Lower leg skin (tissue), 4 donors: ENCODE measurements around the gene TAPBPL. TPM values are rescaled to one million over a fixed set of nuclear protein-coding genes. Genes with fewer than 3 reads are reported as not detected.
"Not testable (repeated sequence)": the region's sequence is repeated elsewhere in the genome, so short reads cannot be mapped to it uniquely, and the experiment has no call there.

ENCODE experiments used
- DNase-seq, 2 donors: peaks; one replicate each; pipeline ENCODE4 v3.0.0-alpha.2; 2019; ENCODE audit warnings: low spot score in 2 of 2
- H3K4me3 ChIP-seq: fragments of 200-600 bp; sonication (generic); 2 replicates; pipeline ENCODE4 v1.5.1; 2017; ENCODE audit warnings: mild to moderate bottlenecking, low read depth; ENCODE audit not compliant: poor library complexity, severe bottlenecking
- CTCF ChIP-seq, 3 donors: fragments of 450-650 bp; IDR thresholded peaks; one replicate each; pipeline ENCODE4 v1.5.1; 2016; ENCODE audit warnings: antibody characterized with exemption in 3 of 3, mild to moderate bottlenecking in 3 of 3, moderate library complexity in 2 of 3
- POLR2A ChIP-seq, 2 donors: fragments of 450-650 bp; IDR thresholded peaks; one replicate each; pipeline ENCODE4 v1.6.1; 2016 to 2017; ENCODE audit warnings: antibody characterized with exemption in 2 of 2, mild to moderate bottlenecking in 1 of 2, moderate library complexity in 1 of 2
- WGBS, 2 donors: methylation state at CpG; one replicate each; pipeline ENCODE4 v1.1.5; 2018; 5-methylcytosine and 5-hydroxymethylcytosine counted together
- intact Hi-C: fragments of 100-400 bp; cut with DNase I; formaldehyde crosslinking; loops from one replicate; pipeline ENCODE4 v1.15.0; 2023; ENCODE audit warnings: low total_unique reads
- total RNA-seq, 4 donors: library from RNA; depleted of rRNA; stranded (reverse); fragments of >200 nt; gene quantifications; one replicate each; pipeline ENCODE4 v1.1.0, GENCODE V29; 2016

TAPBPL gene
- total RNA-seq, 4 donors from 2014 or later, result 11.4 to 23.8 (median 17.6) TPM

- peak in 1 of 2 donors; percentile 82 for DNase-seq
- TF ChIP-seq CTCF (IDR thresholded peaks at IDR 0.05) (no peak), POLR2A (IDR thresholded peaks at IDR 0.05) (no peak)
- intact Hi-C loops, result no loop called here
- 79 to 80% methylated on average over 23 of the region's 23 CpGs for WGBS, 2 donors
- H3K4me3 ChIP-seq, result no peak overlapping the region
These were observed 26.0 kb upstream of the TAPBPL start for GRCh38 chr12:6425590-6426531.

- 75 to 81% methylated on average over 14 of the region's 14 CpGs for WGBS, 2 donors
- H3K4me3 ChIP-seq, result no peak overlapping the region
- DNase-seq, result peak in 1 of 2 donors; percentile 78
- intact Hi-C loops, result no loop called here
- no peak for TF ChIP-seq POLR2A (IDR thresholded peaks at IDR 0.05)
These were observed 24.8 kb upstream of the TAPBPL start for GRCh38 chr12:6426882-6427671.

- intact Hi-C loops, H3K4me3 ChIP-seq: not testable (repeated sequence)
- 96 to 97% methylated on average over 10 of the region's 10 CpGs for WGBS, 2 donors
- peak in 1 of 2 donors; percentile 15 for DNase-seq
These were observed 24.0 kb upstream of the TAPBPL start for GRCh38 chr12:6427796-6428195.

GRCh38 chr12:6428326-6428725, 23.5 kb upstream of the TAPBPL start:
- H3K4me3 ChIP-seq, result no peak overlapping the region
- intact Hi-C loops, result no loop called here
- no peak for DNase-seq
- WGBS, 2 donors, result 81 to 86% methylated on average over 3 of the region's 3 CpGs
- TF ChIP-seq POLR2A (IDR thresholded peaks at IDR 0.05) (no peak), CTCF (IDR thresholded peaks at IDR 0.05) (no peak)

- intact Hi-C loops, result no loop called here
- no peak overlapping the region for H3K4me3 ChIP-seq
These were observed 21.5 kb upstream of the TAPBPL start for GRCh38 chr12:6430124-6430989.

More at GRCh38 chr12:6430124-6430989, 21.5 kb upstream of the TAPBPL start:
- WGBS, 2 donors, result 20 to 21% methylated on average over 19 of the region's 19 CpGs
- DNase-seq, result peak; percentile 91 to 97
- TF ChIP-seq CTCF (IDR thresholded peaks at IDR 0.05) (no peak), POLR2A (IDR thresholded peaks at IDR 0.05) (no peak)
